Right lung (tissue), 5 donors: Measurements from ENCODE around the gene KSR2. TPM values are rescaled to one million over a fixed set of nuclear protein-coding genes. Genes with fewer than 3 reads are reported as not detected.

Experiments used
- DNase-seq, 2 donors: peaks; one replicate each; pipeline ENCODE4 v3.0.0-alpha.2; 2013
- polyA plus RNA-seq, 5 donors: library from polyadenylated mRNA; unstranded; fragments of 120-200 nt; gene quantifications; one replicate each; pipeline versions ENCODE4 v1.2.1 to v1.2.3, GENCODE V29; 2013; ENCODE audit warnings: inconsistent platforms in 1 of 5, low replicate concordance in 1 of 5; ENCODE audit not compliant: insufficient read length in 5 of 5, insufficient read depth in 1 of 5

Gene KSR2
- polyA plus RNA-seq, 5 donors = 0.20 to 0.48 (median 0.27) TPM

- no peak for DNase-seq
Measured at GRCh38 chr12:117533687-117534086, 435.1 kb downstream of the KSR2 start.

GRCh38 chr12:117530796-117531195 lies 438.0 kb downstream of the KSR2 start:
- no peak for DNase-seq

- no peak for DNase-seq
Measured at GRCh38 chr12:117528538-117528937, 440.3 kb downstream of the KSR2 start.

- no peak for DNase-seq
Measured at GRCh38 chr12:117527479-117527855, 441.3 kb downstream of the KSR2 start.

- DNase-seq = no peak
Measured at GRCh38 chr12:117526757-117527478, 441.9 kb downstream of the KSR2 start.

- no peak for DNase-seq
Measured at GRCh38 chr12:117525766-117526165, 443.0 kb downstream of the KSR2 start.

GRCh38 chr12:117524806-117525205 lies 444.0 kb downstream of the KSR2 start:
- DNase-seq = no peak

GRCh38 chr12:117523971-117524370 lies 444.8 kb downstream of the KSR2 start:
- DNase-seq = no peak

GRCh38 chr12:117522559-117522958 lies 446.2 kb downstream of the KSR2 start:
- DNase-seq = no peak

- DNase-seq = no peak
Measured at GRCh38 chr12:117521867-117522266, 446.9 kb downstream of the KSR2 start.

GRCh38 chr12:117521346-117521745 lies 447.4 kb downstream of the KSR2 start:
- no peak for DNase-seq

- DNase-seq = no peak
Measured at GRCh38 chr12:117518594-117519270, 450.1 kb downstream of the KSR2 start.

- DNase-seq = no peak
Measured at GRCh38 chr12:117517219-117517739, 451.5 kb downstream of the KSR2 start.

GRCh38 chr12:117516034-117516433 lies 452.8 kb downstream of the KSR2 start:
- no peak for DNase-seq

- DNase-seq = peak in 1 of 2 donors; percentile 12
Measured at GRCh38 chr12:117514016-117514415, 454.8 kb downstream of the KSR2 start.

- no peak for DNase-seq
Measured at GRCh38 chr12:117513353-117513752, 455.4 kb downstream of the KSR2 start.

GRCh38 chr12:117508468-117508867 lies 460.3 kb downstream of the KSR2 start:
- no peak for DNase-seq

- no peak for DNase-seq
Measured at GRCh38 chr12:117507548-117507947, 461.2 kb downstream of the KSR2 start.

- no peak for DNase-seq
Measured at GRCh38 chr12:117506333-117506732, 462.5 kb downstream of the KSR2 start.

GRCh38 chr12:117502633-117503032 lies 466.2 kb downstream of the KSR2 start:
- no peak for DNase-seq

GRCh38 chr12:117502233-117502632 lies 466.6 kb downstream of the KSR2 start:
- DNase-seq = no peak

- DNase-seq = peak; percentile 17 to 21
Measured at GRCh38 chr12:117501076-117501869, 467.5 kb downstream of the KSR2 start.
